ENCODE data around the gene HDAC5. TPM values are rescaled to one million over a fixed set of nuclear protein-coding genes. Genes with fewer than 3 reads are reported as not detected.
"Not testable (repeated sequence)": the region's sequence is repeated elsewhere in the genome, so short reads cannot be mapped to it uniquely, and the experiment has no call there.

Gene HDAC5
- polyA plus RNA-seq, 1 of the 3 experiments (the other 2 are of a cell fraction), result 19.0 TPM

DNA sequence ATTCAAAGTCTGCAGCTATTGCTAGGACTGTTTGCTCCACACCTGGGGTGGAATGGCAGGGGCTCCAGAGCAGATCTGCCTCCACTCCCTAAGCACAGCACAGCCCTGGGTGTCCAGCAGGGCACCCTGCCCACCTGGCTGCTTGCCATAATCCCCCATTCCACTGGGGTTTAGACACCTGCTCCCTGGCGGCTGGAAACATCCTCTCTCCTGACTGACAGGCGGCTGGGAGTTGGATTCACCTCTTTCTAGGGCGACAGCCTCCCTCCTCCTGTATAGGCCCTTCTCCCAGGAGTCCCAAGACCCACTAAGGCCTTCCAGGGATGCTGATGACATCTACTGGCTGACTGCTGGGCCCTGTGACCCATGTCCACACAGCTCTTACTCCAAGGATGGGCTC lies 18.0 kb downstream of the HDAC5 start:
- no peak for TF ChIP-seq RAD21 (IDR thresholded peaks at IDR 0.05; ENCODE audit: low read length)
- TF ChIP-seq EZH2phosphoT487 (IDR thresholded peaks at IDR 0.05; ENCODE audit: borderline replicate concordance, low read depth), result no peak
- no peak for TF ChIP-seq TEAD4 (IDR thresholded peaks at IDR 0.05; ENCODE audit: borderline replicate concordance, insufficient read depth)
- TF ChIP-seq, protein P1, sequence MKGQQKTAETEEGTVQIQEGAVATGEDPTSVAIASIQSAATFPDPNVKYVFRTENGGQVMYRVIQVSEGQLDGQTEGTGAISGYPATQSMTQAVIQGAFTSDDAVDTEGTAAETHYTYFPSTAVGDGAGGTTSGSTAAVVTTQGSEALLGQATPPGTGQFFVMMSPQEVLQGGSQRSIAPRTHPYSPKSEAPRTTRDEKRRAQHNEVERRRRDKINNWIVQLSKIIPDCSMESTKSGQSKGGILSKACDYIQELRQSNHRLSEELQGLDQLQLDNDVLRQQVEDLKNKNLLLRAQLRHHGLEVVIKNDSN (IDR thresholded peaks at IDR 0.05; ENCODE audit: borderline replicate concordance, low read depth), result no peak
- H3K9me2 ChIP-seq, result no peaks in the 10 kb centered on the region
- peaks cover 3% of the 10 kb centered on the region for H4K20me1 ChIP-seq (ENCODE audit: insufficient read depth)
- peaks cover 30 to 40% of the 10 kb centered on the region in 2 experiments for H3K4me1 ChIP-seq (ENCODE audit: control insufficient read depth in 1 of 2, insufficient read depth in 2 of 2, low read depth in 1 of 2, low read length in 1 of 2)
- POLR2A ChIA-PET, result interaction anchor here (1.0 kb wide), 1 partner anchor 22 kb away, joined by 3 read pairs; no protein-coding TSS in a partner anchor
- peak overlapping the region in 1 of 2 experiments; percentile 17; a peak in 2 of 4 replicates for H3K27ac ChIP-seq (ENCODE audit: low read depth in 2 of 2, low read length in 1 of 2)
- no peaks in the 10 kb centered on the region for H3K27me3 ChIP-seq (ENCODE audit: insufficient read depth)
- WGBS (ENCODE audit: low lambda C conversion rate), result 70% methylated on average over 3 of the region's 3 CpGs
- peak; percentile 46 for DNase-seq
- no peaks in the 10 kb centered on the region for H3K36me3 ChIP-seq (replicated peaks in 1 of 2; ENCODE audit: control insufficient read depth in 1 of 2, insufficient read depth in 2 of 2, low read length in 1 of 2)
- no peak overlapping the region for H3K9ac ChIP-seq
- no peak overlapping the region for H2AFZ ChIP-seq (ENCODE audit: low read depth)
- H3K9me3 ChIP-seq, result no peaks in the 10 kb centered on the region
- peaks cover 21% of the 10 kb centered on the region for H3F3A ChIP-seq (replicated peaks; ENCODE audit: insufficient read depth)
- CTCF ChIA-PET, result interaction anchor here (1.0 to 4.8 kb wide), 5 partner anchors 10 to 63 kb away, joined by 4 to 26 read pairs (median 5); partner anchors contain the start of gene HDAC5
- H3K79me2 ChIP-seq (ENCODE audit: insufficient read depth), result peaks cover 69% of the 10 kb centered on the region
- H3K4me2 ChIP-seq, result no peak overlapping the region
- H3K4me3 ChIP-seq (ENCODE audit: low read depth in 2 of 2, low read length in 1 of 2), result no peak overlapping the region

DNA sequence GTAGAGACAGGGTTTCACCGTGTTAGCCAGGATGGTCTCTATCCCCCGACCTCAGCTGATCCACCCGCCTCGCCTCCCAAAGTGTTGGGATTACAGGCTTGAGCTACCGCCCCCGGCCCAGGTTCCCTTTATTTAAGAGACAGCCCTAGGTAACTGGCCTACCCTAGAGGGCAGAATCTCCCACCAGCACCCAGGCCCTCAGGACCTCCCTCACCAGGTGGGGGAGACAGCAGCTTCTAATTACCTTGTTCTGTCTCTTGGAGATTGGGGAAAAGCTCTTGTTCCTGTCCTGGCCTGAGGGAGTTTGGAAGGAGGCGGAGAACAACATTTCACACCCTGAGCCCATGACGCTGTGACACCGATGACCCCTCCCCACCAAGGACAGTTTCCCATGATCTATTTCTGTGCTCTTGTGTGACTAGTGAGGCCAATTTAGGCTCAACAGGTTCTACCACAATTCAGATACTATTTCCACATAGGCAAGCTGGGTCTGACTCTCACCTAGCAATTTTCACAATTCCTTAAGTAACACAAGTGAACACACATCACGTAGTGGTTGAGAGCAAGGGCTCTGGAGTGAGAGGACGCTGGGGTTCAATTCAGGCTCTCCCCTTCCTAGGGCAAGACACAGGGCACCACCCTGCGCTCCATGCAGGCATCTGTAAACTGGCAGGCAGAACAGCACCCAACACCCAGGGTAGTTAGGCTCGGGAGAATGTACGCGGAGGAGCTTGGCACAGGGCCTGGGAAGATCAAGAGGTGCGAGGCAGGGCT lies 20.4 kb downstream of the HDAC5 start:
- 94% methylated on average over 11 of the region's 16 CpGs for WGBS (ENCODE audit: low lambda C conversion rate)
- no peak for DNase-seq
- no peak overlapping the region for H2AFZ ChIP-seq (ENCODE audit: low read depth)
- no peaks in the 10 kb centered on the region for H4K20me1 ChIP-seq (ENCODE audit: insufficient read depth)
- TF ChIP-seq FOXM1 (IDR thresholded peaks at IDR 0.05; ENCODE audit: low read depth) (no peak), YY1 (IDR thresholded peaks at IDR 0.05; ENCODE audit: low read depth) (no peak)
- no peak overlapping the region for H3K4me2 ChIP-seq
- no peaks in the 10 kb centered on the region for H3K27me3 ChIP-seq (ENCODE audit: insufficient read depth)
- H3K9me2 ChIP-seq, result no peaks in the 10 kb centered on the region
- peaks cover 9% of the 10 kb centered on the region for H3F3A ChIP-seq (replicated peaks; ENCODE audit: insufficient read depth)
- no peaks in the 10 kb centered on the region for H3K36me3 ChIP-seq (replicated peaks in 1 of 2; ENCODE audit: control insufficient read depth in 1 of 2, insufficient read depth in 2 of 2, low read length in 1 of 2)
- ChIA-PET CTCF (interaction anchor here (1.0 to 4.8 kb wide), 4 partner anchors 8 to 21 kb away, joined by 3 to 26 read pairs (median 4); partner anchors contain the start of gene HDAC5), POLR2A (no interaction called here)
- peaks cover 9 to 15% of the 10 kb centered on the region in 2 experiments; a peak in 3 of 4 replicates for H3K4me1 ChIP-seq (ENCODE audit: control insufficient read depth in 1 of 2, insufficient read depth in 2 of 2, low read depth in 1 of 2, low read length in 1 of 2)
- no peak overlapping the region for H3K4me3 ChIP-seq (ENCODE audit: low read depth in 2 of 2, low read length in 1 of 2)
- no peak overlapping the region for H3K9ac ChIP-seq
- no peak overlapping the region for H3K27ac ChIP-seq (ENCODE audit: low read depth in 2 of 2, low read length in 1 of 2)
- peaks cover 69% of the 10 kb centered on the region for H3K79me2 ChIP-seq (ENCODE audit: insufficient read depth)
- H3K9me3 ChIP-seq, result no peaks in the 10 kb centered on the region

DNA sequence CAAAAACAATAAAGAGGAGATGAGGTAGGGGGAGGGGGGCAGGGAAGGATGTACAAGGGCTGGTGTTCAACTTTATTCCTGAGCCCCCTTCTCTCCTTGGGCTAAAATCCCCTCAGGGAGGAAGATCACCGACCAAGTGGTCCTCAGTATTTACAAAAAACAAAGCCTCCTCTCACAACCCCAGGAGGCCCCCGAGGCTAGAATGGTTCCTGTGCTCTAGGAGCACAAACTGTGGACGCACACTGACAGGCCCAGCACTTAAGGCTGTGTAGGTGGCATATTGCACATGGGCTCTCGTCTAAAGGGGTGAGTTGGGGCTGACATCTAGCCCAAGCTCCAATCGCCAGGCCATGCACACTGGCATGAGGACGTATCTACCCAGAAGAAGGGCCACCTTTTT lies 21.6 kb downstream of the HDAC5 start:
- DNase-seq; H3K27ac ChIP-seq (ENCODE audit: low read depth in 2 of 2, low read length in 1 of 2); H4K20me1 ChIP-seq (ENCODE audit: insufficient read depth); H3K9me2 ChIP-seq; POLR2A ChIA-PET; H3K9ac ChIP-seq; H3K36me3 ChIP-seq (replicated peaks in 1 of 2; ENCODE audit: control insufficient read depth in 1 of 2, insufficient read depth in 2 of 2, low read length in 1 of 2); H3K9me3 ChIP-seq; H3K27me3 ChIP-seq (ENCODE audit: insufficient read depth); H2AFZ ChIP-seq (ENCODE audit: low read depth); H3K4me3 ChIP-seq (ENCODE audit: low read depth in 2 of 2, low read length in 1 of 2); H3F3A ChIP-seq (replicated peaks; ENCODE audit: insufficient read depth): not testable (repeated sequence)
- peaks cover 4 to 13% of the 10 kb centered on the region in 2 experiments; a peak in 1 of 4 replicates for H3K4me1 ChIP-seq (ENCODE audit: control insufficient read depth in 1 of 2, insufficient read depth in 2 of 2, low read depth in 1 of 2, low read length in 1 of 2)
- H3K79me2 ChIP-seq (ENCODE audit: insufficient read depth), result peaks cover 60% of the 10 kb centered on the region
- 97% methylated on average over 5 of the region's 6 CpGs for whole genome bisulfite sequencing (ENCODE audit: low lambda C conversion rate)
- H3K4me2 ChIP-seq, result 0 out of 2 replicates have a peak overlapping the region, but pooled peaks have one; percentile 41
- CTCF ChIA-PET, result interaction anchor here (1.1 to 2.0 kb wide), 3 partner anchors 10 to 17 kb away, joined by 3 to 7 read pairs (median 6); no protein-coding TSS in a partner anchor
